ENCODE data around the gene TOM1L2.

Gene TOM1L2

GRCh38 chr17:17972126-17972951 is at the start of gene TOM1L2, which contains the start of gene DRC3:
TSS of gene TOM1L2 (minus strand) at chr17:17972400. CDS start at chr17:17972313, 87 bp downstream.
TSS of gene DRC3 (plus strand) at chr17:17972862. CDS start at chr17:17977599, 4,737 bp downstream.
- in situ Hi-C loops (cut with MboI; ENCODE audit: low sequenced_read_pairs), result no loop called here
- H3K9me3 ChIP-seq, result no peaks in the 10 kb centered on the region
- DNase-seq (ENCODE audit: low spot score in 2 of 2), result peak; percentile 100

GRCh38 chr17:18021372-18021771 is 49.2 kb upstream of the TOM1L2 start:
- no peak overlapping the region for H3K4me3 ChIP-seq
- in situ Hi-C loops (cut with MboI; ENCODE audit: low sequenced_read_pairs), result no loop called here

More at GRCh38 chr17:17972126-17972951, at the start of gene TOM1L2, which contains the start of gene DRC3:
- H3K36me3 ChIP-seq (replicated peaks), result no peaks in the 10 kb centered on the region; the same call in 1 of the 2 replicates
- H3K4me3 ChIP-seq, result peak within 1 kb of the TSS; percentile 92
- no peaks in the 10 kb centered on the region for H3K27me3 ChIP-seq (ENCODE audit: low read depth)
- H3K4me1 ChIP-seq, result peaks cover 12% of the 10 kb centered on the region

GRCh38 chr17:18020971-18021370 is 48.8 kb upstream of the TOM1L2 start:
- in situ Hi-C loops (cut with MboI; ENCODE audit: low sequenced_read_pairs), result no loop called here
- no peak overlapping the region for H3K4me3 ChIP-seq
- DNase-seq (ENCODE audit: low spot score in 2 of 2), result no peak
- no peaks in the 10 kb centered on the region for H3K9me3 ChIP-seq
- H3K4me1 ChIP-seq, result peaks cover 9% of the 10 kb centered on the region
- H3K27me3 ChIP-seq (ENCODE audit: low read depth), result no peaks in the 10 kb centered on the region
- H3K36me3 ChIP-seq (replicated peaks), result peaks cover under 1% of the 10 kb centered on the region; the same call in 1 of the 2 replicates

More at GRCh38 chr17:18021372-18021771, 49.2 kb upstream of the TOM1L2 start:
- no peaks in the 10 kb centered on the region for H3K27me3 ChIP-seq (ENCODE audit: low read depth)
- no peaks in the 10 kb centered on the region for H3K36me3 ChIP-seq (replicated peaks)
- H3K9me3 ChIP-seq, result no peaks in the 10 kb centered on the region
- peaks cover 9% of the 10 kb centered on the region for H3K4me1 ChIP-seq
- DNase-seq (ENCODE audit: low spot score in 2 of 2), result no peak

- no peaks in the 10 kb centered on the region for H3K9me3 ChIP-seq
These were observed 47.6 kb upstream of the TOM1L2 start for GRCh38 chr17:18019838-18020154.

GRCh38 chr17:18018411-18018921 is 46.3 kb upstream of the TOM1L2 start:
- Histone ChIP-seq H3K27me3 (ENCODE audit: low read depth) (no peaks in the 10 kb centered on the region), H3K4me3 (no peak overlapping the region), H3K36me3 (replicated peaks) (peaks cover 5% of the 10 kb centered on the region), H3K4me1 (peaks cover 9% of the 10 kb centered on the region), H3K9me3 (no peaks in the 10 kb centered on the region)
- in situ Hi-C loops (cut with MboI; ENCODE audit: low sequenced_read_pairs), result no loop called here
- no peak for DNase-seq (ENCODE audit: low spot score in 2 of 2)

More at GRCh38 chr17:18019838-18020154, 47.6 kb upstream of the TOM1L2 start:
- in situ Hi-C loops (cut with MboI; ENCODE audit: low sequenced_read_pairs), result no loop called here
- Histone ChIP-seq H3K27me3 (ENCODE audit: low read depth) (no peaks in the 10 kb centered on the region), H3K36me3 (replicated peaks) (peaks cover 5% of the 10 kb centered on the region; the same call in 1 of the 2 replicates), H3K4me3 (no peak overlapping the region), H3K4me1 (peaks cover 9% of the 10 kb centered on the region)
- peak in 1 of 2 experiments; percentile 17 for DNase-seq (ENCODE audit: low spot score in 2 of 2)

GRCh38 chr17:18017958-18018357 is 45.8 kb upstream of the TOM1L2 start:
- Histone ChIP-seq H3K4me3 (no peak overlapping the region), H3K9me3 (no peaks in the 10 kb centered on the region), H3K4me1 (peaks cover 9% of the 10 kb centered on the region), H3K36me3 (replicated peaks) (peaks cover 5% of the 10 kb centered on the region), H3K27me3 (ENCODE audit: low read depth) (no peaks in the 10 kb centered on the region)
- in situ Hi-C loops (cut with MboI; ENCODE audit: low sequenced_read_pairs), result no loop called here
- DNase-seq (ENCODE audit: low spot score in 2 of 2), result no peak

- no peak for DNase-seq (ENCODE audit: low spot score in 2 of 2)
- in situ Hi-C loops (cut with MboI; ENCODE audit: low sequenced_read_pairs), result no loop called here
- H3K9me3 ChIP-seq, result no peaks in the 10 kb centered on the region
- no peak overlapping the region for H3K4me3 ChIP-seq
- peaks cover 9% of the 10 kb centered on the region for H3K4me1 ChIP-seq
- H3K36me3 ChIP-seq (replicated peaks), result peaks cover 5% of the 10 kb centered on the region
- H3K27me3 ChIP-seq (ENCODE audit: low read depth), result no peaks in the 10 kb centered on the region
These were observed 44.2 kb upstream of the TOM1L2 start for GRCh38 chr17:18016426-18016825.

- H3K9me3 ChIP-seq, result no peaks in the 10 kb centered on the region
- no peak for DNase-seq (ENCODE audit: low spot score in 2 of 2)
- no peak overlapping the region for H3K4me3 ChIP-seq
- in situ Hi-C loops (cut with MboI; ENCODE audit: low sequenced_read_pairs), result no loop called here
- peaks cover 5% of the 10 kb centered on the region for H3K36me3 ChIP-seq (replicated peaks)
- no peaks in the 10 kb centered on the region for H3K27me3 ChIP-seq (ENCODE audit: low read depth)
- H3K4me1 ChIP-seq, result peaks cover 9% of the 10 kb centered on the region
These were observed 43.4 kb upstream of the TOM1L2 start for GRCh38 chr17:18015593-18015992.

- no peaks in the 10 kb centered on the region for H3K27me3 ChIP-seq (ENCODE audit: low read depth)
- in situ Hi-C loops (cut with MboI; ENCODE audit: low sequenced_read_pairs), result no loop called here
- no peaks in the 10 kb centered on the region; the same call in 1 of the 2 replicates for H3K4me1 ChIP-seq
- DNase-seq (ENCODE audit: low spot score in 2 of 2), result no peak
- H3K9me3 ChIP-seq, result no peaks in the 10 kb centered on the region
- H3K36me3 ChIP-seq (replicated peaks), result peaks cover 5% of the 10 kb centered on the region
- H3K4me3 ChIP-seq, result no peak overlapping the region
These were observed 41.8 kb upstream of the TOM1L2 start for GRCh38 chr17:18014006-18014405.

GRCh38 chr17:18011286-18011685 is 39.1 kb upstream of the TOM1L2 start:
- H3K4me1 ChIP-seq, result no peaks in the 10 kb centered on the region; the same call in 1 of the 2 replicates
- no peaks in the 10 kb centered on the region for H3K27me3 ChIP-seq (ENCODE audit: low read depth)
- no peak for DNase-seq (ENCODE audit: low spot score in 2 of 2)
- in situ Hi-C loops (cut with MboI; ENCODE audit: low sequenced_read_pairs), result no loop called here
- peaks cover 5% of the 10 kb centered on the region for H3K36me3 ChIP-seq (replicated peaks)
- no peak overlapping the region for H3K4me3 ChIP-seq
- H3K9me3 ChIP-seq, result no peaks in the 10 kb centered on the region

- Histone ChIP-seq H3K36me3 (replicated peaks) (no peaks in the 10 kb centered on the region; the same call in 1 of the 2 replicates), H3K4me3 (no peak overlapping the region), H3K27me3 (ENCODE audit: low read depth) (no peaks in the 10 kb centered on the region), H3K4me1 (no peaks in the 10 kb centered on the region; the same call in 1 of the 2 replicates), H3K9me3 (no peaks in the 10 kb centered on the region)
- no peak for DNase-seq (ENCODE audit: low spot score in 2 of 2)
- in situ Hi-C loops (cut with MboI; ENCODE audit: low sequenced_read_pairs), result no loop called here
These were observed 37.6 kb upstream of the TOM1L2 start for GRCh38 chr17:18009609-18010420.

GRCh38 chr17:18008496-18009268 is 36.5 kb upstream of the TOM1L2 start:
- H3K4me1 ChIP-seq, result no peaks in the 10 kb centered on the region
- H3K36me3 ChIP-seq (replicated peaks), result no peaks in the 10 kb centered on the region; the same call in 1 of the 2 replicates
- H3K27me3 ChIP-seq (ENCODE audit: low read depth), result no peaks in the 10 kb centered on the region
- no peak for DNase-seq (ENCODE audit: low spot score in 2 of 2)
- in situ Hi-C loops (cut with MboI; ENCODE audit: low sequenced_read_pairs), result no loop called here
- H3K4me3 ChIP-seq, result no peak overlapping the region
- H3K9me3 ChIP-seq, result no peaks in the 10 kb centered on the region
